ENCODE measurements around the gene ATP8B2. TPM values are rescaled to one million over a fixed set of nuclear protein-coding genes. Genes with fewer than 3 reads are reported as not detected.
A peak's percentile ranks its signal among the peaks of the same experiment; 100 is the strongest.
"Not testable (repeated sequence)": the region's sequence is repeated elsewhere in the genome, so short reads cannot be mapped to it uniquely, and the experiment has no call there.

The ATP8B2 gene
- total RNA-seq, 1 experiment from 2014 or later = 73.2 TPM

GRCh38 chr1:154328318-154329151 lies 3.2 kb downstream of the ATP8B2 start:
- peaks cover 14% of the 10 kb centered on the region for H3K36me3 ChIP-seq (replicated peaks; ENCODE audit: control insufficient read depth, insufficient read depth, low read length)
- DNase-seq = peak; percentile 94
- H3K4me3 ChIP-seq (ENCODE audit: insufficient read depth, low read depth, low read length) = peak overlapping the region; percentile 46
- peaks cover 5% of the 10 kb centered on the region for H3K27me3 ChIP-seq (ENCODE audit: control insufficient read depth, insufficient read depth, low read length)

- DNase-seq = peak; percentile 85
- peaks cover 17% of the 10 kb centered on the region for H3K36me3 ChIP-seq (replicated peaks; ENCODE audit: control insufficient read depth, insufficient read depth, low read length)
- peaks cover 5% of the 10 kb centered on the region for H3K27me3 ChIP-seq (ENCODE audit: control insufficient read depth, insufficient read depth, low read length)
- peak overlapping the region; percentile 46 for H3K4me3 ChIP-seq (ENCODE audit: insufficient read depth, low read depth, low read length)
Measured at GRCh38 chr1:154329152-154329521, 3.8 kb downstream of the ATP8B2 start.

- peak; percentile 43 for DNase-seq
- Histone ChIP-seq H3K4me3 (ENCODE audit: insufficient read depth, low read depth, low read length) (no peak overlapping the region), H3K36me3 (replicated peaks; ENCODE audit: control insufficient read depth, insufficient read depth, low read length) (peaks cover 19% of the 10 kb centered on the region), H3K27me3 (ENCODE audit: control insufficient read depth, insufficient read depth, low read length) (peaks cover 5% of the 10 kb centered on the region)
Measured at GRCh38 chr1:154329551-154330131, 4.3 kb downstream of the ATP8B2 start.

GRCh38 chr1:154330669-154331068 lies 5.3 kb downstream of the ATP8B2 start:
- no peak for DNase-seq

GRCh38 chr1:154334079-154335024 lies 9.0 kb downstream of the ATP8B2 start:
- peaks cover 29% of the 10 kb centered on the region for H3K36me3 ChIP-seq (replicated peaks; ENCODE audit: control insufficient read depth, insufficient read depth, low read length)
- no peaks in the 10 kb centered on the region for H3K27me3 ChIP-seq (ENCODE audit: control insufficient read depth, insufficient read depth, low read length)
- DNase-seq = no peak
- H3K4me3 ChIP-seq (ENCODE audit: insufficient read depth, low read depth, low read length) = no peak overlapping the region

More at GRCh38 chr1:154330669-154331068, 5.3 kb downstream of the ATP8B2 start:
- Histone ChIP-seq H3K4me3 (ENCODE audit: insufficient read depth, low read depth, low read length) (no peak overlapping the region), H3K36me3 (replicated peaks; ENCODE audit: control insufficient read depth, insufficient read depth, low read length) (peaks cover 19% of the 10 kb centered on the region), H3K27me3 (ENCODE audit: control insufficient read depth, insufficient read depth, low read length) (peaks cover 5% of the 10 kb centered on the region)

- Histone ChIP-seq H3K4me3 (ENCODE audit: insufficient read depth, low read depth, low read length) (no peak overlapping the region), H3K36me3 (replicated peaks; ENCODE audit: control insufficient read depth, insufficient read depth, low read length) (peaks cover 34% of the 10 kb centered on the region), H3K27me3 (ENCODE audit: control insufficient read depth, insufficient read depth, low read length) (no peaks in the 10 kb centered on the region)
- peak; percentile 90 for DNase-seq
Measured at GRCh38 chr1:154335025-154335714, 9.8 kb downstream of the ATP8B2 start.

GRCh38 chr1:154337253-154337894 lies 12.0 kb downstream of the ATP8B2 start:
- DNase-seq = no peak
- H3K36me3 ChIP-seq (replicated peaks; ENCODE audit: control insufficient read depth, insufficient read depth, low read length) = peaks cover 26% of the 10 kb centered on the region
- H3K4me3 ChIP-seq (ENCODE audit: insufficient read depth, low read depth, low read length) = no peak overlapping the region
- no peaks in the 10 kb centered on the region for H3K27me3 ChIP-seq (ENCODE audit: control insufficient read depth, insufficient read depth, low read length)

- Histone ChIP-seq H3K4me3 (ENCODE audit: insufficient read depth, low read depth, low read length) (no peak overlapping the region), H3K36me3 (replicated peaks; ENCODE audit: control insufficient read depth, insufficient read depth, low read length) (peaks cover 33% of the 10 kb centered on the region), H3K27me3 (ENCODE audit: control insufficient read depth, insufficient read depth, low read length) (no peaks in the 10 kb centered on the region)
- no peak for DNase-seq
Measured at GRCh38 chr1:154338875-154339274, 13.6 kb downstream of the ATP8B2 start.

- peaks cover 50% of the 10 kb centered on the region for H3K36me3 ChIP-seq (replicated peaks; ENCODE audit: control insufficient read depth, insufficient read depth, low read length)
- DNase-seq = not testable (repeated sequence)
Measured at GRCh38 chr1:154341366-154341765, 16.0 kb downstream of the ATP8B2 start.

GRCh38 chr1:154342132-154342531 lies 16.8 kb downstream of the ATP8B2 start:
- Histone ChIP-seq H3K4me3 (ENCODE audit: insufficient read depth, low read depth, low read length) (no peak overlapping the region), H3K27me3 (ENCODE audit: control insufficient read depth, insufficient read depth, low read length) (no peaks in the 10 kb centered on the region), H3K36me3 (replicated peaks; ENCODE audit: control insufficient read depth, insufficient read depth, low read length) (peaks cover 52% of the 10 kb centered on the region)
- peak; percentile 20 for DNase-seq

More at GRCh38 chr1:154341366-154341765, 16.0 kb downstream of the ATP8B2 start:
- not testable (repeated sequence) for H3K27me3 ChIP-seq (ENCODE audit: control insufficient read depth, insufficient read depth, low read length); H3K4me3 ChIP-seq (ENCODE audit: insufficient read depth, low read depth, low read length)

GRCh38 chr1:154342836-154343472 lies 17.6 kb downstream of the ATP8B2 start:
- Histone ChIP-seq H3K4me3 (ENCODE audit: insufficient read depth, low read depth, low read length) (no peak overlapping the region), H3K36me3 (replicated peaks; ENCODE audit: control insufficient read depth, insufficient read depth, low read length) (peaks cover 47% of the 10 kb centered on the region), H3K27me3 (ENCODE audit: control insufficient read depth, insufficient read depth, low read length) (no peaks in the 10 kb centered on the region)
- DNase-seq = no peak

- H3K36me3 ChIP-seq (replicated peaks; ENCODE audit: control insufficient read depth, insufficient read depth, low read length) = peaks cover 43% of the 10 kb centered on the region
- no peak overlapping the region for H3K4me3 ChIP-seq (ENCODE audit: insufficient read depth, low read depth, low read length)
- DNase-seq = peak; percentile 89
- no peaks in the 10 kb centered on the region for H3K27me3 ChIP-seq (ENCODE audit: control insufficient read depth, insufficient read depth, low read length)
Measured at GRCh38 chr1:154344977-154345837, 19.9 kb downstream of the ATP8B2 start.
